HG03025 (cell line): Measurements from ENCODE around the gene ZFYVE21.
A peak's percentile ranks its signal among the peaks of the same experiment; 100 is the strongest.

Experiments used
- ATAC-seq: cut with Tn5 transposase; IDR thresholded peaks from one replicate; pipeline ENCODE4 v1.9.1; 2021; ENCODE audit warnings: mild to moderate bottlenecking, moderate library complexity; ENCODE audit not compliant: unreplicated experiment, low FRiP score

Gene ZFYVE21

GRCh38 chr14:103715052-103716000, at the start of gene ZFYVE21, which contains the start of gene XRCC3:
TSS of gene ZFYVE21 (plus strand) at chr14:103715810. CDS start at chr14:103715842, 32 bp downstream.
TSS of gene XRCC3 (minus strand) at chr14:103715451. CDS start at chr14:103711087, 4,364 bp downstream.
- ATAC-seq: peak; percentile 88

GRCh38 chr14:103667671-103668070, 47.9 kb upstream of the ZFYVE21 start:
- no peak for ATAC-seq

GRCh38 chr14:103668117-103668516, 47.5 kb upstream of the ZFYVE21 start:
- no peak for ATAC-seq

GRCh38 chr14:103669370-103669769, 46.2 kb upstream of the ZFYVE21 start:
- ATAC-seq: no peak

- no peak for ATAC-seq
These were observed 43.7 kb upstream of the ZFYVE21 start for GRCh38 chr14:103671911-103672310.

GRCh38 chr14:103675957-103676356, 39.7 kb upstream of the ZFYVE21 start:
- no peak for ATAC-seq

- ATAC-seq: no peak
These were observed 38.5 kb upstream of the ZFYVE21 start for GRCh38 chr14:103676881-103677675.

GRCh38 chr14:103679351-103679750, 36.3 kb upstream of the ZFYVE21 start:
- ATAC-seq: no peak

GRCh38 chr14:103680491-103681231, 34.9 kb upstream of the ZFYVE21 start:
- ATAC-seq: no peak

GRCh38 chr14:103683139-103683538, 32.5 kb upstream of the ZFYVE21 start:
- no peak for ATAC-seq

- ATAC-seq: no peak
These were observed 31.1 kb upstream of the ZFYVE21 start for GRCh38 chr14:103684471-103684870.

- ATAC-seq: no peak
These were observed 30.7 kb upstream of the ZFYVE21 start for GRCh38 chr14:103684871-103685270.

GRCh38 chr14:103685276-103686211, 30.1 kb upstream of the ZFYVE21 start:
- ATAC-seq: no peak

- no peak for ATAC-seq
These were observed 28.7 kb upstream of the ZFYVE21 start for GRCh38 chr14:103686831-103687485.

GRCh38 chr14:103687712-103688111, 27.9 kb upstream of the ZFYVE21 start:
- ATAC-seq: no peak

GRCh38 chr14:103688441-103688840, 27.2 kb upstream of the ZFYVE21 start:
- ATAC-seq: no peak

GRCh38 chr14:103688906-103689902, 26.4 kb upstream of the ZFYVE21 start:
- no peak for ATAC-seq

- no peak for ATAC-seq
These were observed 25.3 kb upstream of the ZFYVE21 start for GRCh38 chr14:103690332-103690731.
